ENCODE measurements around the gene GABPB1.
"Not testable (repeated sequence)": the region's sequence is repeated elsewhere in the genome, so short reads cannot be mapped to it uniquely, and the experiment has no call there.

The GABPB1 gene

DNA sequence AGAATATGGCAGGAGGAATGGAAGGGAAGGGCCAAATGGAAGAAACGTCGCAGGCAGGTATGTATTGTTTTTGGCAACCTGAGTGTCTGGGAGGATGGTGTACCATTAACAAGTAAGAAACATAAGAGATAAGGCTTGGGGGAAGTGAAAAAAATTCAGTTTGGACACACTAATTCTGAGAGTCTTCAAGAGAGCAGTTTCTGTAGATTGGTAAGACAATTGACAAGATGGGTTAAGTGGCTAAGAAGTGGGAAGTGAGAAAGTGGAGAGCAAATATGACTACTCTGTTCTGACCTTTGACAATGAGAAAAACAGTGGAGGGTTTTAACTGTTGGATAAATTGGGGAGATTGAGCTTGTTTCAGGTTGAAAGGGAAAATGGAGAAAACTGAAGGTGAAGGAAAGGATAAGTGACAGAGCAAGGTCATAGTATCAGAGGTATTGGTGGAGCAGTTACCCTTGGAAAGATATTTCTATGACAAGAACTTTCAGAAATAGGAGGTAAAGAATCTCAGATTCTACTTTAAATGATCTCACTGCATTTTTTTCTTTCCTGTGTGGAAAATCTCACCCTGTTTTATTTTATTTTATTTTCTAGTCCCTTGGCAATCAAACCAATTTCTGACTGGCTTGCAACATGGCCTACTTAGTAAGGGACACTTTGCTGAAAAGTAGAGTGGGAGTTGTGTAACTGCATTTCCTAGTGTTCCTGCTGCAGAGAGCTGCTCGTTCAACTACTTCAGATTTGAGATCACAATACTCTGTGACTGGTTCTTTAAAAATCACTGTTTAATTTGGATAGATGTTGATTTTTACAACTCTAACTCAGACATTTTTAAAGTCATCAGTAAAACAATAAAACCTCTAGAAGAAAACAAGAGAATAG lies 23.1 kb upstream of the GABPB1 start:
- Histone ChIP-seq H3K36me3 (ENCODE audit: control insufficient read depth in 1 of 2, insufficient read depth in 2 of 2, low read length in 2 of 2) (no peaks in the 10 kb centered on the region), H3K27me3 (ENCODE audit: insufficient read depth, low read length) (no peaks in the 10 kb centered on the region), H3K4me1 (ENCODE audit: control insufficient read depth in 1 of 2, insufficient read depth in 2 of 2, low read length in 2 of 2) (no peaks in the 10 kb centered on the region), H4K8ac (ENCODE audit: low read depth, low read length) (no peak overlapping the region), H4K91ac (ENCODE audit: low read depth, low read length) (no peak overlapping the region), H2BK12ac (ENCODE audit: low read length) (no peak overlapping the region), H3K9ac (ENCODE audit: low read length) (no peak overlapping the region), H3K27ac (ENCODE audit: low read depth, low read length) (no peak overlapping the region), H3K4ac (ENCODE audit: low read depth, low read length) (no peak overlapping the region), H3K4me3 (ENCODE audit: low read depth, low read length) (no peak overlapping the region), H3K4me2 (ENCODE audit: low read length) (no peak overlapping the region), H2BK5ac (ENCODE audit: low read depth, low read length, poor library complexity) (no peak overlapping the region), H3K9me3 (ENCODE audit: insufficient read depth, low read depth, low read length) (no peaks in the 10 kb centered on the region), H3K23ac (ENCODE audit: low read length) (no peak overlapping the region), H3K79me2 (ENCODE audit: control insufficient read depth, insufficient read depth, low read length, poor library complexity) (no peaks in the 10 kb centered on the region), H2AK5ac (ENCODE audit: low read length) (no peak overlapping the region), H3K79me1 (ENCODE audit: low read length) (no peaks in the 10 kb centered on the region), H2BK120ac (ENCODE audit: insufficient read depth, low read length, poor library complexity) (no peak overlapping the region), H3K18ac (ENCODE audit: low read length) (no peak overlapping the region), H4K12ac (ENCODE audit: low read depth, low read length) (no peak overlapping the region), H3K14ac (ENCODE audit: low read length) (no peak overlapping the region), H2AFZ (ENCODE audit: insufficient read depth, low read length, poor library complexity) (no peak overlapping the region)
- WGBS (ENCODE audit: extremely low coverage, insufficient coverage, insufficient read length), result no CpG with 5 or more reads among the region's 3 CpGs
- DNase-seq, result no peak

- not testable (repeated sequence) for H3K4me1 ChIP-seq (ENCODE audit: control insufficient read depth in 1 of 2, insufficient read depth in 2 of 2, low read length in 2 of 2); H3K27ac ChIP-seq (ENCODE audit: low read depth, low read length); H3K23ac ChIP-seq (ENCODE audit: low read length)
Observed at GRCh38 chr15:50369564-50369963, 14.6 kb upstream of the GABPB1 start.

GRCh38 chr15:50365971-50366370 lies 11.0 kb upstream of the GABPB1 start:
- H2BK12ac ChIP-seq (ENCODE audit: low read length), result no peak overlapping the region
- no peak overlapping the region for H3K4me3 ChIP-seq (ENCODE audit: low read depth, low read length)
- H3K27ac ChIP-seq (ENCODE audit: low read depth, low read length), result no peak overlapping the region
- no peak overlapping the region for H3K9ac ChIP-seq (ENCODE audit: low read length)
- H2BK120ac ChIP-seq (ENCODE audit: insufficient read depth, low read length, poor library complexity), result no peak overlapping the region
- no peak overlapping the region for H3K18ac ChIP-seq (ENCODE audit: low read length)
- H4K12ac ChIP-seq (ENCODE audit: low read depth, low read length), result no peak overlapping the region
- no peaks in the 10 kb centered on the region for H3K9me3 ChIP-seq (ENCODE audit: insufficient read depth, low read depth, low read length)
- DNase-seq, result no peak
- H3K4me1 ChIP-seq (ENCODE audit: control insufficient read depth in 1 of 2, insufficient read depth in 2 of 2, low read length in 2 of 2), result no peaks in the 10 kb centered on the region
- H2AFZ ChIP-seq (ENCODE audit: insufficient read depth, low read length, poor library complexity), result no peak overlapping the region
- no peaks in the 10 kb centered on the region for H3K27me3 ChIP-seq (ENCODE audit: insufficient read depth, low read length)
- H3K4me2 ChIP-seq (ENCODE audit: low read length), result no peak overlapping the region
- H3K23ac ChIP-seq (ENCODE audit: low read length), result no peak overlapping the region
- H3K79me1 ChIP-seq (ENCODE audit: low read length), result no peaks in the 10 kb centered on the region
- no peak overlapping the region for H2BK5ac ChIP-seq (ENCODE audit: low read depth, low read length, poor library complexity)
- H3K79me2 ChIP-seq (ENCODE audit: control insufficient read depth, insufficient read depth, low read length, poor library complexity), result no peaks in the 10 kb centered on the region
- no peak overlapping the region for H3K14ac ChIP-seq (ENCODE audit: low read length)
- H3K4ac ChIP-seq (ENCODE audit: low read depth, low read length), result no peak overlapping the region
- no peak overlapping the region for H2AK5ac ChIP-seq (ENCODE audit: low read length)
- H4K91ac ChIP-seq (ENCODE audit: low read depth, low read length), result no peak overlapping the region
- H4K8ac ChIP-seq (ENCODE audit: low read depth, low read length), result no peak overlapping the region
- peaks cover 8 to 10% of the 10 kb centered on the region in 2 experiments for H3K36me3 ChIP-seq (ENCODE audit: control insufficient read depth in 1 of 2, insufficient read depth in 2 of 2, low read length in 2 of 2)

More at GRCh38 chr15:50369564-50369963, 14.6 kb upstream of the GABPB1 start:
- H2BK5ac ChIP-seq (ENCODE audit: low read depth, low read length, poor library complexity); H3K9ac ChIP-seq (ENCODE audit: low read length); H4K8ac ChIP-seq (ENCODE audit: low read depth, low read length); H3K36me3 ChIP-seq (ENCODE audit: control insufficient read depth in 1 of 2, insufficient read depth in 2 of 2, low read length in 2 of 2); H3K9me3 ChIP-seq (ENCODE audit: insufficient read depth, low read depth, low read length); H3K4ac ChIP-seq (ENCODE audit: low read depth, low read length); H3K18ac ChIP-seq (ENCODE audit: low read length); H3K27me3 ChIP-seq (ENCODE audit: insufficient read depth, low read length); H4K91ac ChIP-seq (ENCODE audit: low read depth, low read length); H3K79me1 ChIP-seq (ENCODE audit: low read length); H3K79me2 ChIP-seq (ENCODE audit: control insufficient read depth, insufficient read depth, low read length, poor library complexity); H3K4me2 ChIP-seq (ENCODE audit: low read length); H3K14ac ChIP-seq (ENCODE audit: low read length); DNase-seq; H4K12ac ChIP-seq (ENCODE audit: low read depth, low read length); H2AFZ ChIP-seq (ENCODE audit: insufficient read depth, low read length, poor library complexity); H3K4me3 ChIP-seq (ENCODE audit: low read depth, low read length); H2AK5ac ChIP-seq (ENCODE audit: low read length); H2BK120ac ChIP-seq (ENCODE audit: insufficient read depth, low read length, poor library complexity); H2BK12ac ChIP-seq (ENCODE audit: low read length): not testable (repeated sequence)
- WGBS (ENCODE audit: extremely low coverage, insufficient coverage, insufficient read length), result no CpG with 5 or more reads among the region's 8 CpGs

- H3K4ac ChIP-seq (ENCODE audit: low read depth, low read length), result no peak overlapping the region
- H3K4me3 ChIP-seq (ENCODE audit: low read depth, low read length), result no peak overlapping the region
- H4K91ac ChIP-seq (ENCODE audit: low read depth, low read length), result no peak overlapping the region
- WGBS (ENCODE audit: extremely low coverage, insufficient coverage, insufficient read length), result no CpG with 5 or more reads among the region's 2 CpGs
- H3K14ac ChIP-seq (ENCODE audit: low read length), result no peak overlapping the region
- H2BK120ac ChIP-seq (ENCODE audit: insufficient read depth, low read length, poor library complexity), result no peak overlapping the region
- H3K18ac ChIP-seq (ENCODE audit: low read length), result no peak overlapping the region
- H3K79me1 ChIP-seq (ENCODE audit: low read length), result no peaks in the 10 kb centered on the region
- no peak overlapping the region for H4K8ac ChIP-seq (ENCODE audit: low read depth, low read length)
- H3K79me2 ChIP-seq (ENCODE audit: control insufficient read depth, insufficient read depth, low read length, poor library complexity), result no peaks in the 10 kb centered on the region
- H2BK5ac ChIP-seq (ENCODE audit: low read depth, low read length, poor library complexity), result no peak overlapping the region
- H2BK12ac ChIP-seq (ENCODE audit: low read length), result no peak overlapping the region
- no peaks in the 10 kb centered on the region for H3K4me1 ChIP-seq (ENCODE audit: control insufficient read depth in 1 of 2, insufficient read depth in 2 of 2, low read length in 2 of 2)
- H3K23ac ChIP-seq (ENCODE audit: low read length), result no peak overlapping the region
- H3K9ac ChIP-seq (ENCODE audit: low read length), result no peak overlapping the region
- H3K36me3 ChIP-seq (ENCODE audit: control insufficient read depth in 1 of 2, insufficient read depth in 2 of 2, low read length in 2 of 2), result peaks cover 9 to 10% of the 10 kb centered on the region in 2 experiments
- no peak overlapping the region for H2AFZ ChIP-seq (ENCODE audit: insufficient read depth, low read length, poor library complexity)
- no peak overlapping the region for H4K12ac ChIP-seq (ENCODE audit: low read depth, low read length)
- H3K27ac ChIP-seq (ENCODE audit: low read depth, low read length), result no peak overlapping the region
- H3K9me3 ChIP-seq (ENCODE audit: insufficient read depth, low read depth, low read length), result no peaks in the 10 kb centered on the region
- H2AK5ac ChIP-seq (ENCODE audit: low read length), result no peak overlapping the region
- no peaks in the 10 kb centered on the region for H3K27me3 ChIP-seq (ENCODE audit: insufficient read depth, low read length)
- no peak overlapping the region for H3K4me2 ChIP-seq (ENCODE audit: low read length)
- no peak for DNase-seq
Observed at GRCh38 chr15:50365570-50365969, 10.6 kb upstream of the GABPB1 start.

All from trophoblast cell (in vitro differentiated cells and primary cell).